CD8-positive, alpha-beta memory T cell (primary cell): ENCODE measurements around the gene HOPX. TPM values are rescaled to one million over a fixed set of nuclear protein-coding genes. Genes with fewer than 3 reads are reported as not detected.

Source experiments
- CTCF ChIA-PET: fragments of 350-600 bp; sonication (Branson Sonifier 250); formaldehyde crosslinking; loops from one replicate; lab custom pipeline; 2021; ENCODE audit warnings: antibody characterized with exemption; lab: Charles Lee
- POLR2A ChIA-PET: fragments of 350-600 bp; sonication (Branson Sonifier 250); formaldehyde crosslinking; loops from one replicate; lab custom pipeline; 2021; ENCODE audit warnings: antibody characterized with exemption; lab: Charles Lee
- DNase-seq, 5 donors: peaks; one replicate each; pipeline versions ENCODE4 v3.0.0 to v3.0.0-alpha.2; 2020 to 2022; ENCODE audit warnings: mixed read lengths in 1 of 5
- H3K27ac ChIP-seq: one replicate; pipeline ENCODE4 v1.7.0; 2013; ENCODE audit warnings: low read depth, mild to moderate bottlenecking, low read length, moderate library complexity
- H3K27me3 ChIP-seq: 2 replicates; pipeline ENCODE4 v1.7.0; 2013; ENCODE audit warnings: low read length, mild to moderate bottlenecking; ENCODE audit not compliant: insufficient read depth, poor library complexity, severe bottlenecking
- H3K36me3 ChIP-seq: 2 replicates; pipeline ENCODE4 v1.7.0; 2013; ENCODE audit warnings: mild to moderate bottlenecking, low read length, moderate library complexity; ENCODE audit not compliant: insufficient read depth
- H3K4me1 ChIP-seq: 2 replicates; pipeline ENCODE4 v1.7.0; 2013; ENCODE audit warnings: mild to moderate bottlenecking, low read length, moderate library complexity; ENCODE audit not compliant: insufficient read depth
- H3K4me3 ChIP-seq: 2 replicates; pipeline ENCODE4 v1.7.0; 2013; ENCODE audit warnings: mild to moderate bottlenecking, low read length
- H3K9me3 ChIP-seq: 2 replicates; pipeline ENCODE4 v1.7.0; 2013; ENCODE audit warnings: mild to moderate bottlenecking, low read length
- H3K27ac Mint-ChIP-seq, 8 donors: one replicate each; pipeline ENCODE4 v1.8.0; 2020 to 2021; ENCODE audit warnings: mixed read lengths in 8 of 8, mild to moderate bottlenecking in 6 of 8, inconsistent platforms in 3 of 8, moderate library complexity in 3 of 8
- H3K27me3 Mint-ChIP-seq, 2 donors: one replicate each; pipeline ENCODE4 v1.8.0; 2020 to 2021; ENCODE audit warnings: mixed read lengths in 2 of 2, mild to moderate bottlenecking in 1 of 2, moderate library complexity in 1 of 2
- H3K36me3 Mint-ChIP-seq, 3 donors: one replicate each; pipeline ENCODE4 v1.8.0; 2020 to 2021; ENCODE audit warnings: mixed read lengths in 3 of 3, inconsistent platforms in 1 of 3, mild to moderate bottlenecking in 1 of 3
- H3K4me1 Mint-ChIP-seq, 3 donors: one replicate each; pipeline ENCODE4 v1.8.0; 2020 to 2021; ENCODE audit warnings: mixed read lengths in 3 of 3, inconsistent platforms in 1 of 3, mild to moderate bottlenecking in 1 of 3
- H3K4me3 Mint-ChIP-seq, 7 donors: one replicate each; pipeline ENCODE4 v1.8.0; 2020 to 2021; ENCODE audit warnings: mixed read lengths in 7 of 7, mild to moderate bottlenecking in 6 of 7, moderate library complexity in 4 of 7, inconsistent platforms in 2 of 7
- H3K9me3 Mint-ChIP-seq, 5 donors: one replicate each; pipeline ENCODE4 v1.8.0; 2020 to 2022; ENCODE audit warnings: mixed read lengths in 5 of 5, mild to moderate bottlenecking in 3 of 5, moderate library complexity in 2 of 5, inconsistent platforms in 1 of 5
- polyA plus RNA-seq: library from polyadenylated mRNA; unstranded; fragments of 300-500 nt; fragmentation: Illumina TruSeq; gene quantifications from one replicate; pipeline ENCODE4 v1.2.3, GENCODE V29; 2021
- total RNA-seq, 2 experiments: library from RNA; stranded (reverse); gene quantifications; one replicate each; pipeline ENCODE4 v1.2.3, GENCODE V29; 2021

The HOPX gene
- total and polyA plus RNA-seq, 3 experiments from 2014 or later = 159 to 285 (median 171) TPM

- Mint-ChIP-seq H3K27ac (peak overlapping the region in 1 of 8 donors; percentile 20), H3K9me3 (no peaks in the 10 kb centered on the region), H3K4me3 (no peak overlapping the region), H3K27me3 (peaks cover 2 to 3% of the 10 kb centered on the region in 2 donors), H3K36me3 (peaks cover 0 to 7% (median 3%) of the 10 kb centered on the region in 3 donors), H3K4me1 (no peaks in the 10 kb centered on the region)
- H3K27ac ChIP-seq = no peak overlapping the region
- no peaks in the 10 kb centered on the region for H3K9me3 ChIP-seq
- H3K27me3 ChIP-seq = no peaks in the 10 kb centered on the region
- DNase-seq = no peak
- H3K4me1 ChIP-seq = no peaks in the 10 kb centered on the region
- ChIA-PET POLR2A (no interaction called here), CTCF (no interaction called here)
- H3K4me3 ChIP-seq = no peak overlapping the region
- no peaks in the 10 kb centered on the region for H3K36me3 ChIP-seq
Measured at GRCh38 chr4:56603297-56603696, 77.8 kb downstream of the HOPX start.

Other genes starting within 250 kb of the HOPX start
- 10 to 100 TPM; 58.5 to 63.1 TPM for gene PPAT, start 245.7 kb downstream of the HOPX start, total RNA-seq
- gene PPAT, start 245.7 kb downstream of the HOPX start, polyA plus RNA-seq = 14.0 TPM
- 100 to 1,000 TPM; 325 to 337 TPM for gene PAICS, start 245.0 kb downstream of the HOPX start, total RNA-seq
- gene PAICS, start 245.0 kb downstream of the HOPX start, polyA plus RNA-seq = 31.3 TPM
- 100 to 1,000 TPM; 190 to 197 TPM for gene SRP72, start 213.7 kb downstream of the HOPX start, total RNA-seq
- gene SRP72, start 213.7 kb downstream of the HOPX start, polyA plus RNA-seq = 175 TPM
- gene ARL9, start 175.5 kb downstream of the HOPX start, total RNA-seq = under 1 TPM; 0.35 to 0.38 TPM
- not detected for gene ARL9, start 175.5 kb downstream of the HOPX start, polyA plus RNA-seq
- gene SPINK2, start 140.4 kb upstream of the HOPX start, total RNA-seq = 1 to 10 TPM; 1.6 to 2.1 TPM
- gene SPINK2, start 140.4 kb upstream of the HOPX start, polyA plus RNA-seq = 10.8 TPM
- 10 to 100 TPM; 45.2 to 46.6 TPM for gene REST, start 226.6 kb upstream of the HOPX start, total RNA-seq
- 177 TPM for gene REST, start 226.6 kb upstream of the HOPX start, polyA plus RNA-seq